H1 (cell line): ENCODE results near the gene ZAR1. TPM values are rescaled to one million over a fixed set of nuclear protein-coding genes. Genes with fewer than 3 reads are reported as not detected.

Experiments
- CEBPB ChIP-seq: IDR thresholded peaks from 2 replicates; pipeline ENCODE4 v1.6.1; 2012; ENCODE audit warnings: low read depth, low read length
- JUND ChIP-seq: IDR thresholded peaks from 2 replicates; pipeline ENCODE4 v1.6.1; 2011; ENCODE audit warnings: mild to moderate bottlenecking, improper control_type of control experiment, low read length
- KDM4A ChIP-seq: IDR thresholded peaks from one replicate; pipeline ENCODE4 v1.7.1; 2012; ENCODE audit warnings: low read depth, mild to moderate bottlenecking, moderate library complexity, low read length, inconsistent platforms; ENCODE audit not compliant: severe bottlenecking
- PHF8 ChIP-seq: fragments of 200-600 bp; sonication (generic); conservative IDR thresholded peaks from 2 replicates; pipeline ENCODE4 v1.7.1; 2012; ENCODE audit warnings: low read depth, mild to moderate bottlenecking, inconsistent platforms, low read length, moderate library complexity
- RAD21 ChIP-seq, 2 experiments: IDR thresholded peaks in 1 of 2; conservative IDR thresholded peaks in 1 of 2; 2 replicates each; pipeline ENCODE4 v1.6.1; 2011; ENCODE audit warnings: low read depth in 2 of 2, low read length in 2 of 2, improper control_type of control experiment in 1 of 2, inconsistent platforms in 1 of 2, mild to moderate bottlenecking in 1 of 2, moderate library complexity in 1 of 2
- SIN3A ChIP-seq, 2 experiments: IDR thresholded peaks in 1 of 2; conservative IDR thresholded peaks in 1 of 2; 2 replicates each; pipeline ENCODE4 v1.6.1; 2011 to 2012; ENCODE audit warnings: low read length in 2 of 2, improper control_type of control experiment in 1 of 2, low read depth in 1 of 2, mild to moderate bottlenecking in 1 of 2
- SRF ChIP-seq: IDR thresholded peaks from 2 replicates; pipeline ENCODE4 v1.6.1; 2011; ENCODE audit warnings: mild to moderate bottlenecking, low read depth, low read length, moderate library complexity
- TCF12 ChIP-seq: IDR thresholded peaks from 2 replicates; pipeline ENCODE4 v1.6.1; 2011; ENCODE audit warnings: low read depth, mild to moderate bottlenecking, low read length
- polyA plus RNA-seq, 7 experiments: library from polyadenylated mRNA; depleted of rRNA in 3 of 7; stranded (reverse) in 5 of 7; unstranded in 2 of 7; fragments of >200 nt in 5 of 7; fragments of 200-250 nt in 2 of 7; gene quantifications; 1 replicate in 5 of 7; 2 replicates in 1 of 7; 4 replicates in 1 of 7; pipeline versions ENCODE4 v1.2.1 to v1.2.3, GENCODE V29; 2011 to 2013; ENCODE audit warnings: missing spikeins in 2 of 7, mixed read lengths in 2 of 7
- total RNA-seq: library from RNA; stranded (reverse); fragmentation: NEBNext Ultra II Directional; extraction: Animal tissue kit (Norgen Biotek cat#: 25700); gene quantifications from 2 replicates; pipeline ENCODE4 v1.2.1, GENCODE V29; 2021
- TF ChIP-seq, protein P1 (sequence below): fragments of 300-600 bp; sonication (generic); IDR thresholded peaks from 2 replicates; pipeline ENCODE4 v1.7.1; 2012; ENCODE audit warnings: low read length, moderate library complexity, mild to moderate bottlenecking, inconsistent platforms; ENCODE audit not compliant: insufficient replicate concordance
- TF ChIP-seq, protein P2 (sequence below): IDR thresholded peaks from 2 replicates; pipeline ENCODE4 v1.6.1; 2012; ENCODE audit warnings: low read length, inconsistent platforms

Gene ZAR1
- total and polyA plus RNA-seq, 2 of the 8 experiments (the other 6 are each of a cell fraction or from before 2014, with no cell fraction given): 0.33 to 0.78 TPM

DNA sequence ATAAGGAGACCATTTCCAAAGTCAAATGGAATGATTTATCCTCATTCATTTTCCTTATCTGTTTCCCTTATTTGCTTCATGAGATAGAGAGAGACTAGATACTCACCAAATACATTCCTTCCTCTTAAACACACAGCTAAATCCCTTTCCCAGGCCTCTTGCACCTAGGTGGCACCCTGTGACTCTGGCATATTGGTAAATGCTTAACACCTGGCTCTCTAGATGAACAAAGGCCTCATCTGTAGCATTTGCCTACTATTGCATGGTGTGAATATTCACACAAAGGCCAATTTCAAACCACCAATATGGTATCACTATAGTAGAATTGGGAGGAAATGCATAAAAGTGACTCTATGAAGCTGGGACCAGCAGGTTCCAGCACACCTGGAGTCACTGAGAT, 29.1 kb upstream of the ZAR1 start (continued):
- TF ChIP-seq, protein P1, sequence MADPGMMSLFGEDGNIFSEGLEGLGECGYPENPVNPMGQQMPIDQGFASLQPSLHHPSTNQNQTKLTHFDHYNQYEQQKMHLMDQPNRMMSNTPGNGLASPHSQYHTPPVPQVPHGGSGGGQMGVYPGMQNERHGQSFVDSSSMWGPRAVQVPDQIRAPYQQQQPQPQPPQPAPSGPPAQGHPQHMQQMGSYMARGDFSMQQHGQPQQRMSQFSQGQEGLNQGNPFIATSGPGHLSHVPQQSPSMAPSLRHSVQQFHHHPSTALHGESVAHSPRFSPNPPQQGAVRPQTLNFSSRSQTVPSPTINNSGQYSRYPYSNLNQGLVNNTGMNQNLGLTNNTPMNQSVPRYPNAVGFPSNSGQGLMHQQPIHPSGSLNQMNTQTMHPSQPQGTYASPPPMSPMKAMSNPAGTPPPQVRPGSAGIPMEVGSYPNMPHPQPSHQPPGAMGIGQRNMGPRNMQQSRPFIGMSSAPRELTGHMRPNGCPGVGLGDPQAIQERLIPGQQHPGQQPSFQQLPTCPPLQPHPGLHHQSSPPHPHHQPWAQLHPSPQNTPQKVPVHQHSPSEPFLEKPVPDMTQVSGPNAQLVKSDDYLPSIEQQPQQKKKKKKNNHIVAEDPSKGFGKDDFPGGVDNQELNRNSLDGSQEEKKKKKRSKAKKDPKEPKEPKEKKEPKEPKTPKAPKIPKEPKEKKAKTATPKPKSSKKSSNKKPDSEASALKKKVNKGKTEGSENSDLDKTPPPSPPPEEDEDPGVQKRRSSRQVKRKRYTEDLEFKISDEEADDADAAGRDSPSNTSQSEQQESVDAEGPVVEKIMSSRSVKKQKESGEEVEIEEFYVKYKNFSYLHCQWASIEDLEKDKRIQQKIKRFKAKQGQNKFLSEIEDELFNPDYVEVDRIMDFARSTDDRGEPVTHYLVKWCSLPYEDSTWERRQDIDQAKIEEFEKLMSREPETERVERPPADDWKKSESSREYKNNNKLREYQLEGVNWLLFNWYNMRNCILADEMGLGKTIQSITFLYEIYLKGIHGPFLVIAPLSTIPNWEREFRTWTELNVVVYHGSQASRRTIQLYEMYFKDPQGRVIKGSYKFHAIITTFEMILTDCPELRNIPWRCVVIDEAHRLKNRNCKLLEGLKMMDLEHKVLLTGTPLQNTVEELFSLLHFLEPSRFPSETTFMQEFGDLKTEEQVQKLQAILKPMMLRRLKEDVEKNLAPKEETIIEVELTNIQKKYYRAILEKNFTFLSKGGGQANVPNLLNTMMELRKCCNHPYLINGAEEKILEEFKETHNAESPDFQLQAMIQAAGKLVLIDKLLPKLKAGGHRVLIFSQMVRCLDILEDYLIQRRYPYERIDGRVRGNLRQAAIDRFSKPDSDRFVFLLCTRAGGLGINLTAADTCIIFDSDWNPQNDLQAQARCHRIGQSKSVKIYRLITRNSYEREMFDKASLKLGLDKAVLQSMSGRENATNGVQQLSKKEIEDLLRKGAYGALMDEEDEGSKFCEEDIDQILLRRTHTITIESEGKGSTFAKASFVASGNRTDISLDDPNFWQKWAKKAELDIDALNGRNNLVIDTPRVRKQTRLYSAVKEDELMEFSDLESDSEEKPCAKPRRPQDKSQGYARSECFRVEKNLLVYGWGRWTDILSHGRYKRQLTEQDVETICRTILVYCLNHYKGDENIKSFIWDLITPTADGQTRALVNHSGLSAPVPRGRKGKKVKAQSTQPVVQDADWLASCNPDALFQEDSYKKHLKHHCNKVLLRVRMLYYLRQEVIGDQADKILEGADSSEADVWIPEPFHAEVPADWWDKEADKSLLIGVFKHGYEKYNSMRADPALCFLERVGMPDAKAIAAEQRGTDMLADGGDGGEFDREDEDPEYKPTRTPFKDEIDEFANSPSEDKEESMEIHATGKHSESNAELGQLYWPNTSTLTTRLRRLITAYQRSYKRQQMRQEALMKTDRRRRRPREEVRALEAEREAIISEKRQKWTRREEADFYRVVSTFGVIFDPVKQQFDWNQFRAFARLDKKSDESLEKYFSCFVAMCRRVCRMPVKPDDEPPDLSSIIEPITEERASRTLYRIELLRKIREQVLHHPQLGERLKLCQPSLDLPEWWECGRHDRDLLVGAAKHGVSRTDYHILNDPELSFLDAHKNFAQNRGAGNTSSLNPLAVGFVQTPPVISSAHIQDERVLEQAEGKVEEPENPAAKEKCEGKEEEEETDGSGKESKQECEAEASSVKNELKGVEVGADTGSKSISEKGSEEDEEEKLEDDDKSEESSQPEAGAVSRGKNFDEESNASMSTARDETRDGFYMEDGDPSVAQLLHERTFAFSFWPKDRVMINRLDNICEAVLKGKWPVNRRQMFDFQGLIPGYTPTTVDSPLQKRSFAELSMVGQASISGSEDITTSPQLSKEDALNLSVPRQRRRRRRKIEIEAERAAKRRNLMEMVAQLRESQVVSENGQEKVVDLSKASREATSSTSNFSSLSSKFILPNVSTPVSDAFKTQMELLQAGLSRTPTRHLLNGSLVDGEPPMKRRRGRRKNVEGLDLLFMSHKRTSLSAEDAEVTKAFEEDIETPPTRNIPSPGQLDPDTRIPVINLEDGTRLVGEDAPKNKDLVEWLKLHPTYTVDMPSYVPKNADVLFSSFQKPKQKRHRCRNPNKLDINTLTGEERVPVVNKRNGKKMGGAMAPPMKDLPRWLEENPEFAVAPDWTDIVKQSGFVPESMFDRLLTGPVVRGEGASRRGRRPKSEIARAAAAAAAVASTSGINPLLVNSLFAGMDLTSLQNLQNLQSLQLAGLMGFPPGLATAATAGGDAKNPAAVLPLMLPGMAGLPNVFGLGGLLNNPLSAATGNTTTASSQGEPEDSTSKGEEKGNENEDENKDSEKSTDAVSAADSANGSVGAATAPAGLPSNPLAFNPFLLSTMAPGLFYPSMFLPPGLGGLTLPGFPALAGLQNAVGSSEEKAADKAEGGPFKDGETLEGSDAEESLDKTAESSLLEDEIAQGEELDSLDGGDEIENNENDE: no peak
- TF ChIP-seq PHF8 (no peak), SRF (no peak), SIN3A (conservative IDR thresholded peaks at IDR 0.05 in 1 of 2, IDR thresholded peaks at IDR 0.05 in 1 of 2; ENCODE audit: low read depth in 1 of 2, low read length in 2 of 2) (no peak), RAD21 (IDR thresholded peaks at IDR 0.05 in 1 of 2, conservative IDR thresholded peaks at IDR 0.05 in 1 of 2; ENCODE audit: low read depth in 2 of 2, low read length in 2 of 2) (no peak), KDM4A (no peak), CEBPB (no peak), JUND (no peak), TCF12 (no peak)
- TF ChIP-seq, protein P2, sequence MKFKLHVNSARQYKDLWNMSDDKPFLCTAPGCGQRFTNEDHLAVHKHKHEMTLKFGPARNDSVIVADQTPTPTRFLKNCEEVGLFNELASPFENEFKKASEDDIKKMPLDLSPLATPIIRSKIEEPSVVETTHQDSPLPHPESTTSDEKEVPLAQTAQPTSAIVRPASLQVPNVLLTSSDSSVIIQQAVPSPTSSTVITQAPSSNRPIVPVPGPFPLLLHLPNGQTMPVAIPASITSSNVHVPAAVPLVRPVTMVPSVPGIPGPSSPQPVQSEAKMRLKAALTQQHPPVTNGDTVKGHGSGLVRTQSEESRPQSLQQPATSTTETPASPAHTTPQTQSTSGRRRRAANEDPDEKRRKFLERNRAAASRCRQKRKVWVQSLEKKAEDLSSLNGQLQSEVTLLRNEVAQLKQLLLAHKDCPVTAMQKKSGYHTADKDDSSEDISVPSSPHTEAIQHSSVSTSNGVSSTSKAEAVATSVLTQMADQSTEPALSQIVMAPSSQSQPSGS: no peak
